Activated CD8-positive, alpha-beta T cell treated with anti-CD3 and anti-CD28 coated beads for 36 hours (primary cell): Measurements from ENCODE around the gene SOD1. TPM values are rescaled to one million over a fixed set of nuclear protein-coding genes. Genes with fewer than 3 reads are reported as not detected.

Source experiments
- ATAC-seq: fragments of 200-7000 bp; cut with Tn5 transposase; one replicate; pipeline ENCODE4 v1.10.0; 2021; ENCODE audit warnings: mild to moderate bottlenecking, moderate library complexity
- CTCF ChIA-PET: fragments of 350-600 bp; sonication (Branson Sonifier 250); formaldehyde crosslinking; loops from one replicate; lab custom pipeline; 2021; ENCODE audit warnings: antibody characterized with exemption; lab: Charles Lee
- POLR2A ChIA-PET: fragments of 350-600 bp; sonication (Branson Sonifier 250); formaldehyde crosslinking; loops from one replicate; lab custom pipeline; 2021; ENCODE audit warnings: antibody characterized with exemption; lab: Charles Lee
- DNase-seq: peaks from one replicate; pipeline ENCODE4 v3.0.0-alpha.2; 2020
- H3K27ac Mint-ChIP-seq: one replicate; pipeline ENCODE4 v1.8.0; 2021; ENCODE audit warnings: mild to moderate bottlenecking, mixed read lengths
- H3K27me3 Mint-ChIP-seq: one replicate; pipeline ENCODE4 v1.8.0; 2021; ENCODE audit warnings: mixed read lengths
- H3K36me3 Mint-ChIP-seq: one replicate; pipeline ENCODE4 v1.8.0; 2021; ENCODE audit warnings: low read depth, mixed read lengths
- H3K4me1 Mint-ChIP-seq: one replicate; pipeline ENCODE4 v1.8.0; 2021; ENCODE audit warnings: low read depth, mixed read lengths
- H3K4me3 Mint-ChIP-seq: one replicate; pipeline ENCODE4 v1.8.0; 2021; ENCODE audit warnings: mild to moderate bottlenecking, moderate library complexity, mixed read lengths
- H3K9me3 Mint-ChIP-seq: one replicate; pipeline ENCODE4 v1.8.0; 2021; ENCODE audit warnings: mixed read lengths
- intact Hi-C: fragments of 100-400 bp; cut with micrococcal nuclease; formaldehyde crosslinking; loops from one replicate; pipeline ENCODE4 v1.10.0; 2022
- total RNA-seq, 2 experiments: library from RNA; stranded (reverse); gene quantifications; one replicate each; pipeline ENCODE4 v1.2.3, GENCODE V29; 2021
- TF ChIP-seq, protein P1 (sequence below): fragments of 200-600 bp; IDR thresholded peaks from one replicate; pipeline ENCODE4 v1.8.0; 2022; ENCODE audit warnings: antibody characterized with exemption, mild to moderate bottlenecking

Gene SOD1
- total RNA-seq, 2 experiments from 2014 or later: 277 to 286 TPM

DNA sequence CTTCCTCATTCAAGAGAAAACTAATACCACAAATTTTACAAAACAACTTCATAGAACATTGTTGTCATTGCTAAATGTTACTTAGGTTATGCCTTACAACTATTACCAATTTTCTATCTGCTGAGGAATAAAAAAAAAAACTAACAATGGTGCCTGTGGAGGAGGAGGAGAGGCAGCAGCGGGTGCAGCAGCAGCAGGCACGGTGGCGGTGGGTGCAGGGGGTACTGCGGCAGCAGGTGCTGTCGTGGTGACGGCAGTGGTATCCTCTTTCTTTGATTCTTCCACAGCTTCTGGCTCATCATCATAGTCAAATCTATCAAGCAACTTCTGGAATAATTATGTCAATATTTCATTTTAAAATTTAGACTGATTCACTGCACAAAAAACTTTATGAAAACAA, 36.9 kb downstream of the SOD1 start:
- ChIA-PET POLR2A (interaction anchor here (0.9 to 1.0 kb wide), 2 partner anchors 9 kb away, joined by 3 read pairs; no protein-coding TSS in a partner anchor), CTCF (interaction anchor here (2.0 kb wide), 1 partner anchor 15 kb away, joined by 8 read pairs; no protein-coding TSS in a partner anchor)
- Mint-ChIP-seq H3K9me3 (no peaks in the 10 kb centered on the region), H3K4me1 (peaks cover 8% of the 10 kb centered on the region), H3K36me3 (peaks cover 42% of the 10 kb centered on the region), H3K4me3 (no peak overlapping the region), H3K27me3 (no peaks in the 10 kb centered on the region), H3K27ac (no peak overlapping the region)
- TF ChIP-seq, protein P1, sequence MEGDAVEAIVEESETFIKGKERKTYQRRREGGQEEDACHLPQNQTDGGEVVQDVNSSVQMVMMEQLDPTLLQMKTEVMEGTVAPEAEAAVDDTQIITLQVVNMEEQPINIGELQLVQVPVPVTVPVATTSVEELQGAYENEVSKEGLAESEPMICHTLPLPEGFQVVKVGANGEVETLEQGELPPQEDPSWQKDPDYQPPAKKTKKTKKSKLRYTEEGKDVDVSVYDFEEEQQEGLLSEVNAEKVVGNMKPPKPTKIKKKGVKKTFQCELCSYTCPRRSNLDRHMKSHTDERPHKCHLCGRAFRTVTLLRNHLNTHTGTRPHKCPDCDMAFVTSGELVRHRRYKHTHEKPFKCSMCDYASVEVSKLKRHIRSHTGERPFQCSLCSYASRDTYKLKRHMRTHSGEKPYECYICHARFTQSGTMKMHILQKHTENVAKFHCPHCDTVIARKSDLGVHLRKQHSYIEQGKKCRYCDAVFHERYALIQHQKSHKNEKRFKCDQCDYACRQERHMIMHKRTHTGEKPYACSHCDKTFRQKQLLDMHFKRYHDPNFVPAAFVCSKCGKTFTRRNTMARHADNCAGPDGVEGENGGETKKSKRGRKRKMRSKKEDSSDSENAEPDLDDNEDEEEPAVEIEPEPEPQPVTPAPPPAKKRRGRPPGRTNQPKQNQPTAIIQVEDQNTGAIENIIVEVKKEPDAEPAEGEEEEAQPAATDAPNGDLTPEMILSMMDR: no peak
- no peak for DNase-seq
- no peak for ATAC-seq
- intact Hi-C loops: no loop called here

DNA sequence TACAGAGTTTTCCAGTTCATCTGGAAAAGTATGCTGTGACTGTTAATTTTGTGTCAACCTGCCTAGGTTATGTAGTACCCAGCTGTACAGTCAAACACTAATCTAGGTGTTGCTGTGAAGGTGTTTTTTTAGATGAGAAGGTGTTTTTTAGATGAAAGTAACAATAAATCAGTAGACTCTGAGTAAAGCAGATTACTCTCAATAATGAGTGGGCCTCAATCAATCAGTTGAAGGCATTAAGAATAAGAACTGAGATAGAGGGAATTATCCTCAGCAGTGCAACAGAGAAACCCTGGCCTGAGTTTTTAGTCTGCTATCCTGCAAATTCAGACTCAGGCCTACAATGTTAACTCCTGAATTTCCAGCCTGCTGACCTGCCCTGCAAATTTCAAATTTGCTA, 39.0 kb downstream of the SOD1 start:
- Mint-ChIP-seq H3K27ac (no peak overlapping the region), H3K4me3 (no peak overlapping the region), H3K36me3 (peaks cover 38% of the 10 kb centered on the region), H3K9me3 (no peaks in the 10 kb centered on the region), H3K4me1 (peaks cover 9% of the 10 kb centered on the region), H3K27me3 (no peaks in the 10 kb centered on the region)
- TF ChIP-seq, protein P1: no peak
- ATAC-seq (no peak), DNase-seq (no peak)
- CTCF ChIA-PET: no interaction called here
- intact Hi-C loops: no loop called here
- POLR2A ChIA-PET: no interaction called here

DNA sequence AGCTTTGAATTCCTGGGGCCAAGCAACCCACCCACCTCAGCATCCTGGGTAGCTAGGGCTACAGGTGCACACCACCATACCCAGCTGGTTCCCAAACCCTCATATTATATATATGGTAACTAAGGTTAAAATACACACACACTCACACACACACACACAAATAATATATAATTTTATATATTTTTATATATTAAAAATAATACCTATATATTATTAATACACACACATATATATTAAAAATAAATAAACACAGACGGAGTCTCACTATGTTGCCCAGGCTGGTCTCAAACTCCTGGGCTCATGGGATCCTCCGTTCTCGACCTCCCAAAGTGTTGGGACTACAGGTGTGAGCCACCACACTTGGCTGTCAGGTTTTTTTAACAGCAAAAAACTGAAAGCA, 40.5 kb downstream of the SOD1 start:
- intact Hi-C loops: no loop called here
- no peak for ATAC-seq
- ChIA-PET POLR2A (interaction anchor here (1.0 kb wide), 1 partner anchor 9 kb away, joined by 3 read pairs; no protein-coding TSS in a partner anchor), CTCF (interaction anchor here (0.7 to 0.8 kb wide), 2 partner anchors 166 to 177 kb away, joined by 3 to 4 read pairs; no protein-coding TSS in a partner anchor)
- DNase-seq: no peak
- no peaks in the 10 kb centered on the region for H3K9me3 Mint-ChIP-seq
- H3K36me3 Mint-ChIP-seq: peaks cover 40% of the 10 kb centered on the region
- H3K4me3 Mint-ChIP-seq: no peak overlapping the region
- H3K4me1 Mint-ChIP-seq: peaks cover 12% of the 10 kb centered on the region
- TF ChIP-seq, protein P1: no peak
- H3K27ac Mint-ChIP-seq: no peak overlapping the region
- no peaks in the 10 kb centered on the region for H3K27me3 Mint-ChIP-seq

DNA sequence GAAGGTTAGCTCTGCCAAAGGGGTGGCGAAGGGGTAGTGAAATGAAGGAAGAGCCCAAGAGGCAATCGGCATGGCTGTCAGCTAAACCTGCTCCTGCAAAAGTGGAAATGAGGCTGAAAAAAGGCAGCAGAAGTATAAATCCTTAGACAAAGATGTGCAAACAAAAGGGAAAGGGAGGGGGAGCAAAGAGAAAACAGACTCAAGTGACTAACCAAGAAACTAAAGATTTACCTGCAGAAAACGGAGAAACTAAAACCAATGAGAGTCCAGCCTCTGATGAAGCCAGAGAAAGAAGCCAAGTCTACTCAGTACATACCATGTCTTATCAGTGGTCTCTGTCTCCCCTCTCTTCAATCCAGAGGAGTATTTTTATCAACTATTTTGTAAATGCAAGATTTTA, 47.1 kb downstream of the SOD1 start:
- no peak for ATAC-seq
- peak overlapping the region; percentile 6 for H3K27ac Mint-ChIP-seq

DNA sequence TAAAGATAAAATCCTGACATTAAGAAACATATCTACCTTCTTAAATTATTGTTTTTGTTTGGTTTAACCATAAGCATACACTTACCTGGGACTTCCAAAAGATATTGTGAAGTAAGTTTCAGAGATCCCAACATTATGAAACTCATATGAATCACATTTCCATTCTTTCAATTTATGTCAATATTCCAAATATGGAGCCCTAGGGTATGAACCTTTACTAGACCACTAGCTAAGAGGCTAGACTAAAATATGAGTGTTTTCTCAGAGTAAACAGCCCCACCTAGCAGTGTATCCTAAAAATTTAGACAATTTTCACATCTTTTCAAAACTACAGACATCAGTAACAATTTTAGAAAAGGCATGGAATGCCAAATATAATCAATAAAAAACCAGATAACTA, 48.0 kb downstream of the SOD1 start:
- CTCF ChIA-PET: no interaction called here
- Mint-ChIP-seq H3K27ac (no peak overlapping the region), H3K27me3 (no peaks in the 10 kb centered on the region), H3K4me1 (peaks cover 49% of the 10 kb centered on the region), H3K4me3 (no peak overlapping the region), H3K36me3 (peaks cover 15% of the 10 kb centered on the region), H3K9me3 (no peaks in the 10 kb centered on the region)
- TF ChIP-seq, protein P1: no peak
- no peak for ATAC-seq
- POLR2A ChIA-PET: no interaction called here
- no peak for DNase-seq
- intact Hi-C loops: no loop called here

More for the DNA sequence above, 47.1 kb downstream of the SOD1 start:
- CTCF ChIA-PET: no interaction called here
- intact Hi-C loops: no loop called here
- no peaks in the 10 kb centered on the region for H3K27me3 Mint-ChIP-seq
- DNase-seq: no peak
- H3K36me3 Mint-ChIP-seq: peaks cover 18% of the 10 kb centered on the region
- POLR2A ChIA-PET: no interaction called here
- no peaks in the 10 kb centered on the region for H3K9me3 Mint-ChIP-seq
- H3K4me3 Mint-ChIP-seq: no peak overlapping the region
- H3K4me1 Mint-ChIP-seq: peaks cover 45% of the 10 kb centered on the region
- TF ChIP-seq, protein P1: no peak
